ENCODE measurements around the gene CAPN8. TPM values are rescaled to one million over a fixed set of nuclear protein-coding genes. Genes with fewer than 3 reads are reported as not detected.

CAPN8 gene
- total and polyA plus RNA-seq, 10 donors = 0.08 to 0.73 TPM; not detected in 8

DNA sequence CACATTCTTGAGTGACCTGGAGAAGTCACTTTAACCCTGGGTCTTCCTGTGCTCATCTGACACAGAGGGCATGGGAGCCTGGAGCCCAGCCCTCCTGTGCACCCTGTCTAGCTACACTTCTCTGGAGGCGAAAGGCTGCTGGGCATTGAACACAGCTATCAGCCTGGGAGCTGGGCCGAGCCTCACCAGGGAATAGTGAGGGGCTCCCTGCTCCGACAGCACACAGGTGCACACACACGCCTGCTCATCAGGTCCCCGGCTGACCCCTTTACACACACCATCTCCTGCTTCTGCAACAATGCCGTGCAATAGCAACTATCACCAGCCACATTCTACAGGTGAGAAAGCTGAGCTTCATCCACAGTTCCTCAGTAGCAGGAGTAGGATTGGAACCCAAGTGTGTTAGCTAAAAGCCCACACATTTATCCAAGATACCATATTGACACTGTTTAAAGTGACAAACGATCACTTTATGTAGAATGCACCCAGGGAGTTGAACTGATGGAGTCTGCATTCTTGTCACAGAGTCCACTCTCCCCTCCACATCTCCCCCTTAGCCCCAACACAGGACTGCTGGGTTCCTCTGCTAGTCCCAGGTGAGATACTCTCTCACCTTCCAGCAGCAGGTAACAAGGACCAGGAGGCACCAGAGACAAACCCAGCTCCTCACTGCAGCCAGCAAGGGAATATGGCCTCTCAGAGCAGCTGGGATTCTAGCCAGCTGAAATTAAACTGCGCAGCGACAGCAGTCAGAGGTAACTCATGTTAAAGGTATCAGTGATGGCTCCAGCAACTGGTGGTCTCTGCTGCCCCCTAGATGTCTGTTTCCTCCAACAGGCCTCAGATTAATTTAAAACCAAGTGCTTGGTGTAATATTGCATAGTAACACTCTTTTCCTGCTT, 18.3 kb upstream of the CAPN8 start:
- Histone ChIP-seq H3K9me3 (no peaks in the 10 kb centered on the region), H3K4me1 (no peaks in the 10 kb centered on the region), H3K27ac (no peak overlapping the region), H3K4me3 (no peak overlapping the region), H3K27me3 (replicated peaks in 1 of 7) (peaks cover 0 to 17% (median 0%) of the 10 kb centered on the region in 7 donors), H3K36me3 (no peaks in the 10 kb centered on the region)
- WGBS, 5 donors = 43 to 73% (median 67%) methylated on average over 5 to 9 of the region's 9 CpGs
- DNase-seq = no peak
- intact Hi-C loops (cut with DNase I; ENCODE audit: low total_unique reads) = loop anchor here (5.0 kb wide), 2 partner anchors 152 to 552 kb away; no protein-coding TSS in a partner anchor
- TF ChIP-seq, protein P1, sequence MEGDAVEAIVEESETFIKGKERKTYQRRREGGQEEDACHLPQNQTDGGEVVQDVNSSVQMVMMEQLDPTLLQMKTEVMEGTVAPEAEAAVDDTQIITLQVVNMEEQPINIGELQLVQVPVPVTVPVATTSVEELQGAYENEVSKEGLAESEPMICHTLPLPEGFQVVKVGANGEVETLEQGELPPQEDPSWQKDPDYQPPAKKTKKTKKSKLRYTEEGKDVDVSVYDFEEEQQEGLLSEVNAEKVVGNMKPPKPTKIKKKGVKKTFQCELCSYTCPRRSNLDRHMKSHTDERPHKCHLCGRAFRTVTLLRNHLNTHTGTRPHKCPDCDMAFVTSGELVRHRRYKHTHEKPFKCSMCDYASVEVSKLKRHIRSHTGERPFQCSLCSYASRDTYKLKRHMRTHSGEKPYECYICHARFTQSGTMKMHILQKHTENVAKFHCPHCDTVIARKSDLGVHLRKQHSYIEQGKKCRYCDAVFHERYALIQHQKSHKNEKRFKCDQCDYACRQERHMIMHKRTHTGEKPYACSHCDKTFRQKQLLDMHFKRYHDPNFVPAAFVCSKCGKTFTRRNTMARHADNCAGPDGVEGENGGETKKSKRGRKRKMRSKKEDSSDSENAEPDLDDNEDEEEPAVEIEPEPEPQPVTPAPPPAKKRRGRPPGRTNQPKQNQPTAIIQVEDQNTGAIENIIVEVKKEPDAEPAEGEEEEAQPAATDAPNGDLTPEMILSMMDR (IDR thresholded peaks at IDR 0.05 in 8 of 11, conservative IDR thresholded peaks at IDR 0.05 in 3 of 11) = peak; percentile 30 to 68 (median 53)
- TF ChIP-seq POLR2A (IDR thresholded peaks at IDR 0.05) (no peak), POLR2AphosphoS5 (IDR thresholded peaks at IDR 0.05) (no peak)

DNA sequence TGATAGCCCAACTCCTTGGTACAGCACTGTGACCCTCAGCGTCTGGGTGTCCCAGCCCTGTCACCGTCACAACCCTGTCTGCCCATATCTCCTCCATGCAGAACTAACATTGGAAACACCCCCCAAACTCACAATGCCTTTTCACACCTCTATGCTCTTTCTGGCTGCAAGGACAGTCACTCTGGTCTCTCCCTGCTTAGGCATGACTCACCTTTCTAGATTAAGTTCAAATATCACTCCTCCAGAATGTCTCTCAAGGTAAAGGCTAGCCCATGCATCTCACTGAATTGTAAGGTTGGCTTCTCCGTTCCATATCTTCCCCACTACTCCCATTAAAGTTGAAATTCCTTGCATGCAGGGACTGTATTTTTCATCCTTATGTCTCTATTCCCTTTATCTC, 17.0 kb upstream of the CAPN8 start:
- TF ChIP-seq, protein P1 (IDR thresholded peaks at IDR 0.05 in 8 of 11, conservative IDR thresholded peaks at IDR 0.05 in 3 of 11) = no peak
- TF ChIP-seq POLR2A (IDR thresholded peaks at IDR 0.05) = no peak
- TF ChIP-seq POLR2AphosphoS5 (IDR thresholded peaks at IDR 0.05) = no peak
- no peak overlapping the region for H3K4me3 ChIP-seq
- H3K27me3 ChIP-seq (replicated peaks in 1 of 7) = peaks cover 0 to 17% (median 0%) of the 10 kb centered on the region in 7 donors
- no peak overlapping the region for H3K27ac ChIP-seq
- no peak for DNase-seq
- H3K9me3 ChIP-seq = no peaks in the 10 kb centered on the region
- intact Hi-C loops (cut with DNase I; ENCODE audit: low total_unique reads) = loop anchor here (5.0 kb wide), 2 partner anchors 150 to 550 kb away; no protein-coding TSS in a partner anchor
- no peaks in the 10 kb centered on the region for H3K4me1 ChIP-seq
- no peaks in the 10 kb centered on the region for H3K36me3 ChIP-seq
- WGBS, 5 donors = 83 to 94% (median 87%) methylated on average over 3 of the region's 3 CpGs

DNA sequence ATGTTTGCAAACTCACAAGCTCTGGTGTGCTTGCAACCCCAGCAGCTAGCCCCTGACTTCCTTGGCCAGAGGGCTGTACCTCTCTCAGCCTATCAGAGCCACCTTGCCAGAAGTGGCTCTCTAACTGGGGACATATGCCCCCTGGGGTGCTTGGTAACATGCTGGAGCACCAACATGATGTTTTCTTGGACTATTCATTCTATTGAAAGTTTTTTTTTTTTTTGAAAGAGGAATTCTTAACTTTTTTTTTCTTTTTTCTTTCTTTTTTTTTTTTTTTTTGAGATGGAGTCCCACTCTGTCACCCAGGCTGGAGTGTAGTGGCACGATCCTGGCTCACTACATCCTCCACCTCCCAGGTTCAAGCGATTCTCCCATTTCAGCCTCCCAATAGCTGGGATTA, 14.7 kb upstream of the CAPN8 start:
- Histone ChIP-seq H3K27me3 (replicated peaks in 1 of 7) (peaks cover 0 to 17% (median 0%) of the 10 kb centered on the region in 7 donors), H3K4me3 (no peak overlapping the region), H3K36me3 (no peaks in the 10 kb centered on the region), H3K9me3 (peaks cover 0 to 14% (median 7%) of the 10 kb centered on the region in 8 donors), H3K27ac (no peak overlapping the region), H3K4me1 (no peaks in the 10 kb centered on the region)
- intact Hi-C loops (cut with DNase I; ENCODE audit: low total_unique reads) = loop anchor here (5.0 kb wide), 2 partner anchors 148 to 548 kb away; no protein-coding TSS in a partner anchor
- no peak for DNase-seq
- no peak for TF ChIP-seq POLR2A (IDR thresholded peaks at IDR 0.05)
- TF ChIP-seq, protein P1 (IDR thresholded peaks at IDR 0.05 in 8 of 11, conservative IDR thresholded peaks at IDR 0.05 in 3 of 11) = no peak
- 88 to 93% (median 92%) methylated on average over 2 of the region's 2 CpGs for WGBS, 5 donors

DNA sequence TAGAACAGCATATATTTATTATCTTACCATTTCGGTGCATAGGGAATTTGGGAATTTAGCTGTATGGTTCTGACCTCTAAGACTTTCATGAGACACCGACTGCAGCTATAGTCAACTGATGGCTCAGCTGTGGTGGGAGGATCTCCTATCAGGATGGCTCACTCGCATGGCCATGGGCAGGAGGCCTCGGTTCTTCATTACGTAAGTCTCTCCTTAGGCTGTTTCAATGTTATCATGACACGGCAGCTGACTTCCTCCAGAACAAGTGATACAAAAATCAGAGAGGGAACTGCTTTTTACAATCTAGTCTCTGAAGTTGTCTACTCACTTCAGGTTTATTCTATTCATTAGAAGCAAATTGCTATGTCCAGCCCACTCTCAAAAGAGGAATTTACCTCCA, 13.3 kb upstream of the CAPN8 start:
- 36 to 50% (median 43%) methylated on average over 6 of the region's 6 CpGs for WGBS, 5 donors
- Histone ChIP-seq H3K4me3 (no peak overlapping the region), H3K27ac (no peak overlapping the region), H3K4me1 (no peaks in the 10 kb centered on the region), H3K36me3 (no peaks in the 10 kb centered on the region), H3K27me3 (replicated peaks in 1 of 7) (peaks cover 0 to 12% (median 0%) of the 10 kb centered on the region in 7 donors), H3K9me3 (peaks cover 0 to 27% (median 17%) of the 10 kb centered on the region in 8 donors)
- TF ChIP-seq POLR2A (IDR thresholded peaks at IDR 0.05) = no peak
- TF ChIP-seq, protein P1 (IDR thresholded peaks at IDR 0.05 in 8 of 11, conservative IDR thresholded peaks at IDR 0.05 in 3 of 11) = no peak
- TF ChIP-seq POLR2AphosphoS5 (IDR thresholded peaks at IDR 0.05) = no peak
- intact Hi-C loops (cut with DNase I; ENCODE audit: low total_unique reads) = no loop called here
- DNase-seq = no peak

Data from spleen (tissue), 11 donors.